NCI-H2227 treated with DMSO at 0.1 percent for 48 hours (cell line): ENCODE measurements around the gene HRH3.

Experiments used
- DNase-seq: peaks from one replicate; lab custom pipeline; 2025; lab: John Stamatoyannopoulos, UW

HRH3 gene

DNA sequence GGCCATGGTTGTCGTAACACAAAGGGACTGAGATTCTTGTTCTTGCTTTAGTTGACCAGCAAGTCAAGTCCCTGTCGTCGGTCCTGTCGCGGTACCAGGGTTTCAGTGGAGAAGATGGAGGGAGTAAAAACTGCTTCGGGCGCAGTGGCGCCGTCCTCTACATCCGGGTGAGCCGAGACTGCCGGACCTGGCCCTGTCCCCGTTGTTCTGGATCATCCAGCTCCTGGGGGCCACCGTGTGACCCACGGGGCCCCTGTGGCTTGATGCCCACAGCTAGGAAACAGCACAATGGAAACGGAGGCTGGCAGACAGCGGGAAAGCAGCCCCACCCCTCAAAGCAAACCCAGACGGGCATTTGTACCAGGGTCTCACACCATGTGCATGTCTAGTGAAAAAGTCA lies 22.3 kb downstream of the HRH3 start:
- no peak for DNase-seq

DNA sequence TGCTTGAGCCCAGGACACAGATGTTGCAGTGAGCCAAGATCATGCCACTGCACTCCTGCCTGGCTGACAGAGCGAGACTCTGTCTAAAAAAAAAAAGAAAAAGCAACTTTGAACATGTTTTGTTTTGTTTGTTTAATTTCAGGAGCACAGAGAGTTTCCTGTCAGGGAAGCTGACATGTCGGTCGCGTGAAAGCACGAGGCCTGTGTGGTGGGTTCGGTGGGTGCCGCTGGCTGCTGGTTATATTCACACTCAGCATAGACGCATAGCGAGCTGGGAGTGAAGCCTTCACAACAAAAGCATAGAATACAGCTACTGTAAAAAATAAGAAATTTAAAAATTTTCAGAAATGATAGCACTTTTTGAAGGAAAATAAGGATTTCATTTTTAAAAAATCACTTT lies 22.8 kb downstream of the HRH3 start:
- DNase-seq: no peak

- no peak for DNase-seq
Measured at GRCh38 chr20:62196286-62196685, 23.8 kb downstream of the HRH3 start.

- no peak for DNase-seq
Measured at GRCh38 chr20:62195736-62196135, 24.3 kb downstream of the HRH3 start.

GRCh38 chr20:62195075-62195405 lies 25.0 kb downstream of the HRH3 start:
- no peak for DNase-seq

DNA sequence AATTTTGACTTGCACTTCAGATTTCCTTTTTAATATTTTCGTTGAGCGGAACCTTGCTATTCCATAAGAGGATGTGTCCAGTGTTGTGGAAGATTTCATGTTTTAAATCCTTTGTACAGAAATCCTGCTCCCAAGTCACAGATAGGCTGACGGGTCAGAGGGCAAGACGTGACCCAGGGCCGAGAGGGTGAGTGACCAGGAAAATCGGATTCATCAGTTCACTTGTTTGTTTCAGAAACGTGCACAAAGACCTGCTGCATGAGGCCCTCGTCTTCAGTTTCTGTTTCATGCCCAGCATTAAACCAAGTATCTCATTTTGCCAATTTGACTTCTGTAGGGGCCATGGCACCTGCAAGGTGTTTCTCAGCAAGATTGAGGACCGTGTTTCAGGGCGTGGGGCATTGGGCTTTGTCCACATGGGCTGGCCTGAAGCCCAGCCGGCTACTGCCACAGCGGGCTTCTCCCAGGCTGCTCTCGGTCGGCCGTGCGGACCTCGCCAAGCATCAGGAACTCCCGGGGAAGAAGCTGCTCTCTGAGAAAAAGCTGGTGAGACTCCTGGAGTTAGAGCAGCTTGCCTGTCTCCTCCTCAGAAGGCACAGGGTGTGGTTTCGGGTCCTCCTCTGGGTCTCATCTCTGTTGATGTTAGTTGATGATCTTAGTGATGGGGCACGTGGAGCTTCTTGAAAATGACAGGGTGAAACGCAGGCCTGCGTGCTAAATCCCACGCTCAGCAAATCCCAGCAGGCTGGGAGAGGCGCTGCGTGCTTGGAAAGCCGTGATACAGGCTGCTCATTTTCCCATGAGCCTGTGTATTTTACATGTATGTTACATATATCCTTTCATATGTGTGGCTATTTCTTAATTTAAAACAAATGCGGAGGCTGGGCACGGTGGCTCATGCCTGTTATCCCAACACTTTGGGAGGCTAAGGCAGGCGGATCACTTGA lies 26.7 kb downstream of the HRH3 start:
- DNase-seq: no peak

DNA sequence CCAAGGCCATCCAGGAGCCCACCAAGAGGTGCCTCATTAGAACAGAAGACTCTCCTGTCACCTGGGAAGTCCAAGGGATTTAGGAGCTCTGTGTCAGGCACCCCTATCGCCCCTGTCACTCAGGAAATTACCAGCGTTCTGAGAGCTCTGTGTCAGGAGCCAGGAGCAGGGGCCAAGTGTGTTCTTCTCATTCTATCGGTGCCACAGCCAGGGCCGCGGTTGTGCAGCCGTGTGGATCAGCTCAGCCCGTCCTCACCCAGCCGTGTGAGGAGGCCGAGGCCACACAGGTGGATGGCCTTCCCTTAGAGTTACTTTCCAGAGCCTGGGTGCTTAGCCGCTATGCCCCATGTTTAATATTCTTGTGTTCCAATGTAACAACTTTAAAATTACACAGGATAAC lies 27.4 kb downstream of the HRH3 start:
- DNase-seq: no peak

DNA sequence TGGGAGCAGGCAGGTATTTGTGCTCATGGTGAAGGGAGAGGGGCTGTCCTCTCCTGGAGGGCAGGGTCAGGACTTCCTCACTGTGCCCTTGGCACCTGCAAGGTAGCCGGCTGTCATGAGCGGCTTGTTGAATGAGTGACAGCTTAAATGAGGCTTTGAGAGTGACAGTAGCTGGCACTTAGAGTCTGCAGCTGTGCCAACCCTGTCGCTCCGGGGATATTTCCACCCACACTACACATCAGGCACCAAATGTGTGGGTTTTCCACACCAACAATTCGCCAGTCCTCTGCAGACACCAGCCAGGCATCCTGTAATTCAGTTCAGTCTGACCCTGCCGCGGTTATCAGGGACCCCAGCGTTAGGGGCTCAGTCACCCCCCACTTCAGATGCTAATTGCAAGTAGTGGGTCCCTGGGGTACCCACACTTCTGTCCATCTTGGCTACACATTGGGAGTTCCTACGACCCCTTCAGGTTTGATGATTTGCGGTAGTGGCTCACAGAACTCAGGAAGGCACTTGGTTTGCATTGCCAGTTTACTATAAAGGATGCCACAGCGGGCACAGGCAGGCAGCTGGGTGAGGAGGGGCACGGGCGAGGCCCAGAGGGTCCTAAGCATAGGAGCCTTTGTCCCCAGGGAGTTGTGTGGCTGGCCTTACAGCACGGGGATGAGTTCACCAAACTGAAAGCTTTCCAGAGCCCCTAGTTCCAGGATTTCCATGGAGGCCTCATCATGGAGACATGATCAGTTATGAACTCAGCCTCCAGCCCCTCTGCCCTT lies 28.1 kb downstream of the HRH3 start:
- no peak for DNase-seq

GRCh38 chr20:62190639-62191411 lies 29.3 kb downstream of the HRH3 start:
- DNase-seq: no peak

- DNase-seq: no peak
Measured at GRCh38 chr20:62186887-62187866, 32.9 kb downstream of the HRH3 start.

GRCh38 chr20:62186096-62186426 lies 34.0 kb downstream of the HRH3 start:
- DNase-seq: no peak

DNA sequence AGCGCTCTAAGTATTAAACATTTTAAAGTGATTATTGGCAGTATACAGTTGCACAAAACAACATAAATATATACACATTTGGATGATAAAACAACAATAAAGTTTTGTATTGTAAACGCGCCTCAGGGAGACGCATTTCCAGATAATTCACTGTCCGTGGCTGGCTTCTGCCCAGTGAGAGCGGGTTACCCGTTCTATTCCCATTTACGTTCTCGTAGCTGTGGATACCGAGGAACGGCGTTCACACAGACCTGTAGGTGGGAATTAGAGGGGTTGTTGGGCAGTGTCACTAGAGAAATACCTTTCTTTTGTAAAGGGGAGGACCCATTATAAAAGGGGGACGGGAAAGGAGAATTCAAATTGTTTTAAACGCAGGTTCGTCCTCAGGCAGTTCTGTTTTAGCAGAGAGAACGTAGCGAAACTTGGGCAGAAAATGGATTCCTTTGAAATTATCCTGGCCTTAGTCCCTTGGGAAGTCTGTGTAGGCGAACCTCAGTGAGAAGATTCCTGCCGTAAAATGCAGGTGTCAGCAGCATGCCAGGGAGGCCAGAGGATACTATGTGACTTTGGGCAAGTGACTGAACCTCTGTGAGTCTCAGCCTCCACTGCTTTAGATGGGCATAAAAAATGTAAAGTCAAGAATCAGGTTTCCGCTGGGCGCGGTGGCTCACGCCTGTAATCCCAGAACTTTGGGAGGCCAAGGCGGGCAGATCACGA lies 36.5 kb downstream of the HRH3 start:
- peak; percentile 28 for DNase-seq

DNA sequence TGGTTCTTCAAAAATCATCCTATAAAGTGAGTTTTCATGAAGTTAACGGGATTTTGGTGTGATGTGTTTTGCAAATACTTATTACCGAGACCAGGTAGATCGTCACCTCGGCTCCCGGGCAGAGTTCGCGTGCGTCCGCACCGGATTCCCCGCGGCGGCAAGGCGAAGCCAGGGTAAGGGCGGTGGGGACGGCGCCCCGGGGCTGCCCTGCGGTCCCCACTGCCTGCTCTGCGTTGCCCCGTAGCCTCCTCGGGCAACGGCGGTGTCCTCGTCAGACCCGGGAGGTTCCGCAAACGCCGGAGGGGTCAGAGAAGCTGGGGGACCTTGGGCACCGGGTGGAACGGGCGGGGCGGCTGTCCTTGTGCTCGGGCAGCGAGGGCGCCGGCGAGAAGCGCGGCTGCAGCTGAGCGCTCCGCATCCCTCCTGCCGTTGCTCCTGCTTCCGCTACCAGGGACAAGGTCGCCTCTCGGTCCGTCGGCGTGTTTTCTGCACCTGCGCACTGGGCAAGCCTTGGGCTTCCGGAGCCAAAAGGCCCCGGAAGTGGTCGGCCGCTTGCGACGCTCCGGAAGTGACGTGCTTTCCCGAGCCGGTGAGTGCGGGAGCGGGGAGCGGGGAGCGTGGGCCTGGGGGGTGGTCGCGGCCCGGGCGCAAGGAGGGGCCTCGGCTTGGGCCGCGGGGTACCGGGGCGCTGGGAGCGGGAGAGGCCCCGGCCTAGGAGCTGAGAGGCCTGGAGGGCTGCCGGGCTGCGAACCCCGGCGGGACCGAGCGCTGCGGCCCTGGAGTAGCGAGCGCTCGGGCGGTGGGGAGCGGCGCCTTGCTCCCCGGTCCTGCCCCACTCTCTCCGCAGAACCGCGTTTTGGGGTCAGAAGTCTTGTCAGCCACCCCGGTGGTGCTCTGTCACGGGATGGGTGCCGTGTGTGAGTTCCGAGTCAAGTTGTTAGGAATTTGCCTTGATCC lies 37.3 kb downstream of the HRH3 start, which contains the start of gene MTG2:
TSS of gene MTG2 (plus strand) at position 560 of the 957 bp plus-strand sequence. CDS start 10,393 bp downstream, outside the sequence.
- peak; percentile 92 for DNase-seq

DNA sequence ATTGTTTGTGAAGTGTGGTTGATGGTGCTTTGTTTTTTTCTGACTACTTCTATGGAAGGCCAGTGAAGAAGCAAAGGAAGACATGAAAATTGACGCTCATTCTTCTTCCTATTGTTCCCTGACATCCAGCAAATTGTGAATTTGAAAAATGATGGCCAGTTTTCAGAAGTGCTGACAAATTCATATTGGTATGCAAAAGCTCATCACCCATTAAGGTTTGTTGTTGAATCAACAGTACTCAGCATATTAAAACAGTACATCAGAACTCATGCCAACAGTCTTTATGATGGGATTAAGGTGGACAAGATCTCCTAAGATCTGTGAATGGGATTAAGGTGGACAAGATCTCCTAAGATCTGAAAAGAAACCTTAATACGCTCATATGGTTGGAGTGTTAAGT lies 38.3 kb downstream of the HRH3 start:
- no peak for DNase-seq

DNA sequence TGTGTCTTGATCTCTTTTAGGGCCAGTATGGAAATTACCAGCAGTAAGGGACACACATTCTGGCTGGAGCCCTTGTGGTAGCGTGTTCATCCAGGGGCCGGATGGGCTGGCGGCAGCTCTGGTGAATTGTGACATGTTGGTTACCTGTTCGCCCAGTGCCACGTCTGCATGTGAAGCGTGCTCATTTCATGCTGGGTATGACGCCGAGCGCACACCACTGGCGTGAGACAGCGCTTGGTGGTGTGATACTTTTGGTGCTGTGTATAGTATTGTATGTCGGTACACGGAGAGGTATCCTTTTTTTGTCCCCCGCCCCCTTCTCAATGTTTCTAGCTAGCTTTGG lies 40.9 kb downstream of the HRH3 start:
- DNase-seq: no peak

- no peak for DNase-seq
Measured at GRCh38 chr20:62178316-62179161, 41.5 kb downstream of the HRH3 start.

GRCh38 chr20:62177307-62177706 lies 42.8 kb downstream of the HRH3 start:
- DNase-seq: no peak

- no peak for DNase-seq
Measured at GRCh38 chr20:62176866-62177265, 43.2 kb downstream of the HRH3 start.

DNA sequence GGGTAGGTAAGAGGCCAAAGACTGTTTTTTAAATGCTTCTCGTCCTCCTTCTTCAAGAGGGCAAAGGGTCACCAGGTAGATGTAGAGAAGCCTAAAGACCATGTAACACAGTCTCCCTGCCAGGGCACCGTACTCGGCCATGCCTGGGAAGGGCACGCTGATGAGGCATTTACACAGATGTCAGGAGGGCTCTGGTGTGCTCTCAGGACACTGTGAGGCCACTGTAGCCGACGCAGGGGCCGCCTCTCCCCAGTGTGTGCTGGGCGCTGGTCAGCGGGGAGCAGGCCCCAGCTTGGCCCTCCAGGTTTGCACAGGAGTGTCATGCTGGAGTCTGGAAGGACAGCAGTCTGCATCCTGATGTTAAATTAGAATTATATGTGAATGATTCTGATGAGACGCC lies 44.4 kb downstream of the HRH3 start:
- no peak for DNase-seq
